ENCODE data around the gene PTDSS2.

DNA sequence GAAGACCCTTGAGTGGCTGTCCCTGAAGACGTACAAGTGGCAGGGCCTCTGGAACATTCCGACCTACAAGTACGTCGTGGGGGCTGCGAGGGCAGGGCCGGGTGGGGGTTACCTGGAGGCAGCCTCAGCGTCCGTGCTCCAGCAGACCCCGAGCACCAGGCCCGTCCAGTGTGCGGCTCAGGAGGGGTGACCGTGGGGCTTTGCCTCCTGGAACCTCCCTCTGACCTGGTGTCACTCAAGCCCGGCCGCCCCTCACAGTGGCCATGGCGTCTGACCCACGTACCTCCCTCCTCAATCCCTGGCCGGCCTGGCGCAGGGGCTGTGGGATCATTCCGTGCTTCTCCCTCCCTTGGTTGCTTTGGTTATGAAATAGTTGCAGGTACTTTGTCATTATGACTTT, 38.5 kb downstream of the PTDSS2 start:
- no peak for TF ChIP-seq ELK1 (IDR thresholded peaks at IDR 0.05; ENCODE audit: borderline replicate concordance, low read depth, low read length)
- no peak for TF ChIP-seq USF2 (IDR thresholded peaks at IDR 0.05; ENCODE audit: low read depth, low read length)
